ENCODE measurements around the gene PARP14.

GRCh38 chr3:122716667-122717066, 36.0 kb downstream of the PARP14 start:
- TF ChIP-seq CTCF (IDR thresholded peaks at IDR 0.05; ENCODE audit: low read depth, low read length) (no peak), EZH2phosphoT487 (IDR thresholded peaks at IDR 0.05; ENCODE audit: low read depth) (no peak)

Measured in OCI-LY3 (cell line).